HG02571 (cell line): ENCODE data around the gene PHGDH.
"Not testable (repeated sequence)": the region's sequence is repeated elsewhere in the genome, so short reads cannot be mapped to it uniquely, and the experiment has no call there.

ENCODE experiments used
- ATAC-seq: cut with Tn5 transposase; IDR thresholded peaks from one replicate; pipeline ENCODE4 v1.9.1; 2021; ENCODE audit warnings: mild to moderate bottlenecking, moderate library complexity; ENCODE audit not compliant: unreplicated experiment

The PHGDH gene

DNA sequence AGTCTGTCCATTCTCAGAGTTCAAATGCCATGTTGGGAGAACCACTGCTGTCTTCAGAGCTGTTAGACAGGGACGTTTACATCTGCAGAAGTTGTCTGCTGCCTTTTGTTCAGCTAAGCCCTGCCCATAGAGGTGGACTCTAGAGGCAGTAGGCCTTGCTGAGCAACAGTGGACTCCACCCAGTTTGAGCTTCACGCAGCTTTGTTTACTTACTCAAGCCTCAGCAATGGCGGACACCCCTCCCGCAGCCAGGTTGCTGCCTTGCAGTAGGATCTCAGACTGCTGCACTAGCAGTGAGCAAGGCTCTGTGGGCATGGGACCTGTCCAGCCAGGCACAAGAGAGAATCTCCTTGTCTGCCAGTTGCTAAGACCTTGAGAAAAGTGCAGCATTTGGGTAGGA lies 14.9 kb upstream of the PHGDH start:
- ATAC-seq, result not testable (repeated sequence)

- ATAC-seq, result no peak
These were observed 14.1 kb upstream of the PHGDH start for GRCh38 chr1:119697598-119697997.

GRCh38 chr1:119700326-119700725 lies 11.4 kb upstream of the PHGDH start:
- ATAC-seq, result no peak

DNA sequence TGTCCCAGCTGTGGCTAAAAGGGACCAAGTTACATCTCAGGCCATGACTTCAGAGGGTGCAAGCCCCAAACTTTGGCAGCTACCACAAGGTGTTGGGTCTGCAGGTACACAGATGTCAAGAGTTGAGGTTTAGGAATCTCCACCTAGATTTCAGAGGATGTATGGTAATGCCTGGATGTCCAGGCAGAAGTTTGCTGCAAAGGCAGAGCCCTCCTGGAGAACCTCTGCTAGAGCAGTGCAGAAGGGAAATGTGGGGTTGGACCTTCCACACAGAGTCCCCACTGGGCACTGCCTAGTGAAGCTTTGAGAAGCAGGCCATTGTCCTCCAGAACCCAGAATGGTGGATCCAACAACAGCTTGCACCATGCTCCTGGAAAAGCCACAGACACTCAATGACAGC lies 10.1 kb upstream of the PHGDH start:
- no peak for ATAC-seq

DNA sequence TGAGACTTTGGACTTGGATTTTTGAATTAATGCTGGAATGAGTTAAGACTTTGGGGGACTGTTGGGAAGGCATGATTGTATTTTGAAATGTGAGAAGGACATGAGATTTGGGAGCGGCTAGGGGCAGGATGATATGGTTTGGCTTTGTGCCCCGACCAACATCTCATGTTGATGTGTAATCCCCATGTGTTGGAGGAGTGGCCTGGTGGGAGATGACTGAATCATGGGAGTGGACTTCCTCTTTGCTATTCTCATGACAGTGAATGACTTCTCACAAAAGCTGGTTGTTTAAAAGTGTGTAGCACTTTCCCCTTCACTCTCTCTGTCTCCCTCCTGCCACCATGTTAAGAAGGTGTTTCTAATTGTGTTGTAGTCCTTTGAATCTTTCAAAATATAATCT lies 9.3 kb upstream of the PHGDH start:
- ATAC-seq, result no peak

GRCh38 chr1:119703666-119704450 lies 7.9 kb upstream of the PHGDH start:
- no peak for ATAC-seq

DNA sequence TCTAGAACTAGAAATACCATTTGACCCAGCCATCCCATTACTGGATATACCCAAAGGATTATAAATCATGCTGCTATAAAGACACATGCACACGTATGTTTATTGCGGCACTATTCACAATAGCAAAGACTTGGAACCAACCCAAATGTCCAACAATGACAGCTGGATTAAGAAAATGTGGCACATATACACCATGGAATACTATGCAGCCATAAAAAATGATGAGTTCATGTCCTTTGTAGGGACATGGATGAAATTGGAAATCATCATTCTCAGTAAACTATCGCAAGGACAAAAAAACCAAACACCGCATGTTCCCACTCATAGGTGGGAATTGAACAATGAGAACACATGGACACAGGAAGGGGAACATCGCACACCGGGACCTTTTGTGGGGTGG lies 5.1 kb upstream of the PHGDH start:
- not testable (repeated sequence) for ATAC-seq

GRCh38 chr1:119711356-119711803 lies 354 bp upstream of the PHGDH start:
- ATAC-seq, result not testable (repeated sequence)

- no peak for ATAC-seq
These were observed 756 bp downstream of the PHGDH start for GRCh38 chr1:119712342-119713038.

- no peak for ATAC-seq
These were observed 1.5 kb downstream of the PHGDH start for GRCh38 chr1:119713039-119713748.

DNA sequence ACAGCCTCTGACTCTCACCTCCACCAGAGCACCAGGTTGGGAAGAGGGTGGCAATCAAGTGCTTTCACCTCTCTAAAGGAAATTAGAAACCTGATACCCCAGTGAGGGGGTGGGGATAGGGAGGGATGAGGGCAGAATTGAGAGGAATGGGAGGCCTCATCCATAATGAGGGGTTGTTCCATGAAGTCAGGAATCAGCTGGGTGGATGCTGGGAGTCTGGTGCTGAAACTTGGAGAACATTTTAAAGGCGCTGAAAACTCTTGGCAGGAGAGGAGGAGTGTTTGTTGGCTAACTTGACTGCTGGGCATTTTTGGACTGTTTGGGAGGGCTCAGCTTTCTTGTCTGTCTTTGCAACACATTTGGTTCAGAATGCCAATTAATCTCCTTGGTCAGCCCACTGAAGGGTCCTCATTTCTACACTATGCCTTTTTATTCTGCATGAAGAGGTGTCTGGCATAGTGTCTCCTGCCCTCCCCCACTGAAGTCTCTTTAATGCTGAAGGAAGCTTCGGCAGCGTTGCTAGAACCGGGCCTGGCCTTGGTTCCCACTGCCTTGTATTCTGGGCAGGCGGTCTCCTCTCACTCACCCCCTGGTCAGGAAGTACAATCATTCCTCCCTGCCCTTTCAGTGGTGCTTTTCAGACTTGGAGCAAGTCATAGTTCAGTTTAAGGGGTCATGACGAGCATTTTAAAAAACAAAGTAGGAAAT lies 2.2 kb downstream of the PHGDH start:
- ATAC-seq, result no peak

DNA sequence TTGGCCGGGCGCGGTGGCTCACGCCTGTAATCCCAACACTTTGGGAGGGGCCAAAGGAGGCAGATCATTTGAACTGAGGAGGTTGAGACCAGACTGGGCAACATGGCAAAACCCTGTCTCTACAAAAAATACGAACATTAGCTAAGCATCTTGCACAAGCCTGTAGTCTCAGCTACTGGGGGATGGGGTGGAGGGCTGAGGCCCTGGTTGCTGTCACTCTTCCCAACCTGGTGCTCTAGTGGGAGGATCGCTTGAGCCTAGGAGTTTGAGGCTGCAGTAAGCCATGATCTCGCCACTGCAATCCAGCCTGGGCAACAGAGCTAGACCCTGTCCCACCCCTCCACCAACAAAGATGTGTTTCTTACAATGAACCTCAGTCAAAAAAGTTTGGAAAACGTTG lies 2.8 kb downstream of the PHGDH start:
- ATAC-seq, result no peak

- no peak for ATAC-seq
These were observed 3.8 kb downstream of the PHGDH start for GRCh38 chr1:119715542-119715941.

DNA sequence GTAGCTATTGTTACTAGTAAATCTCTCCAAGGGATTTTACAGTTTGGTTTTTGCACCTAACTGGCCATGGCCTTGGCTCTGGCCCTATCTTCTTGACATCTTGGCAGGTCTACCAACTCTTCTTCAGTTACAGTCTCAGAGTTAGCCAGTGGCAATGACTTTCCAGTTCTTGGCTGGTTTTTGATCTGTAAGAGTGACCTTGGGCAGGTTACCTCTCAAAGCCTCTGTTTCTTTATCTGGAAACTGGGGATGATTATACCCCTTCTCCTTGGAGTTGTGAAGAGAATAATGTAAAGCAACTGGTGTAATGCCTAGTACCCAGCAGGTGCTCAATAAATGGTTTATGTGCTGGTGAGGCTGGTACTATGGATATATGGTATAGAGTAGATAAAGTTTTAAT lies 6.7 kb downstream of the PHGDH start:
- ATAC-seq, result no peak

- no peak for ATAC-seq
These were observed 7.2 kb downstream of the PHGDH start for GRCh38 chr1:119718972-119719371.

DNA sequence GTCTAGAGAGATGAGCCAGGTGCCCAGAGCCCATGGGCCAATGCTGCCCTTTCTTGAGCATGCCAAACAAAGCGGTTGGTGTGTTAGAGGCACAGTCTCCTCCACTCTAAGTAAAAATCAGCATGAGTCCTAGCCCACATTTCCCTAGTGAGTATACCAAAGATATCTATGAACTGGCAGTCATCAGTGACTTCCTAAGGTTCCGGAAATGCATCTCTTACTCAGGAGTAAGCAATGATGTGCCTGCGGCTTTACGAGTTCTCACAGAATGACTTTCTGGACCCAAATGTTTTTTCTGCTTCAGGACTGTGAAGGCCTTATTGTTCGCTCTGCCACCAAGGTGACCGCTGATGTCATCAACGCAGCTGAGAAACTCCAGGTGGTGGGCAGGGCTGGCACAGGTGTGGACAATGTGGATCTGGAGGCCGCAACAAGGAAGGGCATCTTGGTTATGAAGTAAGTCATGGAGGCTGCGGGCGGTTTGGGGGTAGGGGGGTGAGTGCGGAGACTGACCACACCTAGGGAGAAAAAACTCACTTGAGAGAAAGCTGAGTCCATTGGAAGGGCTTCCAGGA lies 9.2 kb downstream of the PHGDH start:
- ATAC-seq, result no peak

DNA sequence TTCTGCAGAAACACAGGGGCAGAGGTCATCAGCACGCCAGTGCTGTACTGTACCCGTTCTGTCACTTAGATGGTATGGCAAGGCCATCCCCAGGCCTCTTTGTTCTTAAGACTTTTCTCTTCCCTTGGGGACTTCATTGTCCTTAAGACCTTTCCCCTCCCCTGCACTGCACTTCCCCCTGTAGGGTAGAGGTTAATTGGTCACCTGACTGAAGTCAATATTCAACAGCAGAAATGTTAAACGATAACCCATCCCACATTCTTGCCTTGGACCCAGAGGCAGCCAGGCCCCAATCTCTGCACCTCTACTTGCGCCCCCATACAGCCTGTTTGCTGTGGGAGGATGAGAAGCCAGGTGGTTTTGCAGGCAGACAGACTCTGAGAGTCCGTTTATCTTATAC lies 10.2 kb downstream of the PHGDH start:
- ATAC-seq, result no peak

DNA sequence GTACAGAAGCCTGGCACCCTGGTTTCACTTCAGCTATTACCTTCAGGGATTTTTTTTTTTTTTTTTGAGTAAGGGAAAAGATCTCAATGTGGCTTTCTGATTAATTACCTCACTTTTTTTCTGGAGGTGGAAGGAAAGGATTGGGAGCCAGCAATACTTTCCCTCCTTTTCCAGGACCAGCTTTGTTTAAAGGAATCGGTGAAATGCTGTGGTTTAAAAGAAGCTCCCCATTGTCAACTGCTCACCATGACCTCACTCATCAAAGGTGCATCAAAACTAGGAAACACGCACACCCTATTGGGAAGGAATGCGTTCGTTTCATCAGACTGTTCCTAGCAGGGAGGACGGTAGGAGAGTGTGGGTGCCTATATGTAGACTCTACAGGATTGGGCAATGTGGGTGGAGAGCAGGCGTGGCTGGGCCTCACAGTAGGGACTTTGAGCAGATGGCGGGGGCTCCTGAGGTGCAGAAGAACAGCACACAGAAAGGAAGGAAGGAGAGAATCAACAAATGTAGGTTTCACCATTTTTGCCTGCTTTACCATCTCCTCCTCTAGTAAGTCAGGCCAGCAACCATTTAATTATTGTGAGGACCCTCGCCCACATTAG lies 13.0 kb downstream of the PHGDH start:
- ATAC-seq, result no peak

GRCh38 chr1:119725626-119726025 lies 13.9 kb downstream of the PHGDH start:
- no peak for ATAC-seq

DNA sequence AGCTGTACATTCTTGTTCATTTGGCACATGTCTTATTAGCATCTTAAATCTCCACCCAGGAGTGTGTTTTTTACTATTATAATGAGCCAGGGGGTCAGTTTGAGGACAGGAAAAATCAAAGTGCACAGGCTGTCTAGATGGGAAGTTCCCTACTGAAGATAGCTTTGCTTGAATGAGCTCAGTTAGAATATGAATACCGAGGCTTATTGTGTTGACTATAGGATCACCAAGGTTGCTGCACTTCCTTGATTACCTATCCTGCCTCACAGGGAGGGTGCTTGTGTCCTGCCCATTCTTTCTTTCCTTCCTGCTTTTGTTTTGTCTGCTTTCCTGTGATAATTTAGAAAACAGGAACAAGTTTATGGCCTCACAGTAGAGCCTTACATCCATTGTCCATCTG lies 16.3 kb downstream of the PHGDH start:
- ATAC-seq, result no peak
